Midbrain (tissue), 1 donor: ENCODE results near the gene PLXNA4.

Source experiments
- DNase-seq: peaks from one replicate; lab custom pipeline; 2025; lab: John Stamatoyannopoulos, UW

Gene PLXNA4

DNA sequence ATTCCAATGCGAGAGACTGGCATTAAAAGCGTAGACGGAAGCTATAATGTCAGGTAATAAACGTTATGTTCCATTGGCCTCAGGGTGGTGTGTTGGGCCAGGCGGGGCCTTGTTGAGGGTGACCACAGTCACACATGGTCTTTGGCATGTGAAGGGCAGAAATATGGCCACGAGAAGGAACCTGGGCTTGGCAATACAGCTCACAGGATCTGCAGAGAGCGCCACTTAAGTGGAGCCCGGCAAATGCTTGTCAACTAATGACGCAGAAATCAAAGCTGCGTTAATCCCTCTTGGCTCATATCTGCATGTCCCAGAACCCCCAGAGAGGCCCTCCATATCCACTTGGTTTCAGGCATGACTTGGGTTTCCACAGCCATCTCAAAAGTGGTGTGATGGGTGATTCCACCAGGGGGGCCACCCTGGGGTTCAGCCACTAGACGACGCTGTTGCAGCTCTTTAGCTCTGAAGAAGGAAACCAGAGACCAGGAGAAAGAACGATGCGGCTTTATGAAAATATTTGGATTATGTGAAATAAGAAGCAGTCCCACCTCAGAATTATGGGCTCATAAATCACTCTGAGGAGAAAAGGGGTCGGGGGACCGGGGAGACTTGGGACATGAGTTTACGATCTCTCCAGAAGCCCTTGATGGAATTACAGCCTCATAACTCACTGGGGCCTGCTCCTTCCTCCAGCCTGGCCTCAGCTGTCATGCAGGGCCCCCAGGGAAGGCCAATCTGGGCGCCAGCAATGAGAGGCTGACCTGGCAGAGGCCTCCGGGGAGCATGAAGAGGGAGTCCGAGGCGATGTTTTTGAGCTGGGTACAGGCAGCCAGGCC lies 462.5 kb downstream of the PLXNA4 start:
- DNase-seq: no peak

- no peak for DNase-seq
Observed at GRCh38 chr7:132112657-132113056, 463.6 kb downstream of the PLXNA4 start.

- no peak for DNase-seq
Observed at GRCh38 chr7:132112106-132112505, 464.2 kb downstream of the PLXNA4 start.

- DNase-seq: no peak
Observed at GRCh38 chr7:132110692-132111091, 465.6 kb downstream of the PLXNA4 start.

GRCh38 chr7:132109769-132110168 lies 466.5 kb downstream of the PLXNA4 start:
- no peak for DNase-seq

- no peak for DNase-seq
Observed at GRCh38 chr7:132108563-132108962, 467.7 kb downstream of the PLXNA4 start.

- DNase-seq: no peak
Observed at GRCh38 chr7:132106491-132106890, 469.8 kb downstream of the PLXNA4 start.

- no peak for DNase-seq
Observed at GRCh38 chr7:132105096-132105495, 471.2 kb downstream of the PLXNA4 start.

DNA sequence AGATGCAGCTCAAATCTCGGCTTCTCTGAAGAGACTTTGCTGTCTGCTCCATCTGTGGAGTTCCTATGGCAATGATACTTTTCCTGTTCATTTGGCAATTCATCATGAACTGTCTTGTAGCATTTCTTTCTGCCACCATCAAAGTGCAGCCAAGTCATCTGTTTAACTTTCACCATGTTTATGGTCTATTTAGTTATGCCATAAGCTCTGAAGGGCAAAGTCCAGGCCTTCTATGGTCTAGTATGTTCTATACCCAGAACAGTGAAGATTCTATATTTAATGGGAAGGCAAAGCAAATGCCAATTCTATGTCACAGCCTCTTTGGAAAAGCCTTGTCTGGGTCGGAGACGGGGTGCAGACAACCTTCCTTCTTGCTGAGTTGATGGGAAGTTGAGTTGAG lies 472.6 kb downstream of the PLXNA4 start:
- no peak for DNase-seq

- DNase-seq: no peak
Observed at GRCh38 chr7:132102942-132103341, 473.3 kb downstream of the PLXNA4 start.

DNA sequence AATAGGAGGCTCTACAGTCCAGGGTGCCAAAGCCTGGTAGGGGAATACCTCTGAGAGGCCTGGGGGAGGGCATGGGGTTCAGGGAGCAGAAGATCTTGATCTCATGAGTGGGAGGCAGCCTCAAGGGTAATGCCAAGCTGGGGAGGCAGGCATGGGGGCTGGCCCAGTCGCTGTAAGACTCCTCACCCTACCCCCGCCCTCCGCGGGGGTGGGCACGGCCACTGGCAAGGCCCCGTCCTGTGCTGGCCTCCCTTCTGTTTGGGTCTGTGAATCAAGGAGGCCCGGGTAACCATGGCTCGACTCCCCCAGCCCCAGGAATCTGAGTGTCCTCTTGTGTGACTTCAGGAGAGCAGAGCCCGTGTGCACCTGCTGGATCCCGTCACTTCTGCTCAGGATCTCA lies 473.9 kb downstream of the PLXNA4 start:
- DNase-seq: no peak

DNA sequence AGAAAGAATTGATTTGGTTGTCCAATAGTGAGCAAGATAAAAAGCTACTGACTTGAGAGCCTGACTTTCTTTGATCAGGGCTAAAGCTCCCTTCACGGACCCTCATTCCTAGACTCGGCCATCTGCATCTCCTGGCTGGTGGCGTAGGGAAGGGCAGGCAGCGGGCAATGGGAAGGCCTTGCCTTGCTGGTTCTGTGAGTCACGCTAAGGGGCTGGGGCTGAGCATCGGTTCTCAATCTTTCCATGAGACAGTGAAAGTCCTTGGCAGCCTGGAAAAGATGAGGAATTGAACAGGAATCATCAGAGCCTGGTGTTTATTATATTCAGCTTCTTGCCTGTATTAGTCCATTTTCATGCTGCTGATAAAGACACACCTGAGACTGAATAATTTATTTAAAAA lies 475.3 kb downstream of the PLXNA4 start:
- no peak for DNase-seq

DNA sequence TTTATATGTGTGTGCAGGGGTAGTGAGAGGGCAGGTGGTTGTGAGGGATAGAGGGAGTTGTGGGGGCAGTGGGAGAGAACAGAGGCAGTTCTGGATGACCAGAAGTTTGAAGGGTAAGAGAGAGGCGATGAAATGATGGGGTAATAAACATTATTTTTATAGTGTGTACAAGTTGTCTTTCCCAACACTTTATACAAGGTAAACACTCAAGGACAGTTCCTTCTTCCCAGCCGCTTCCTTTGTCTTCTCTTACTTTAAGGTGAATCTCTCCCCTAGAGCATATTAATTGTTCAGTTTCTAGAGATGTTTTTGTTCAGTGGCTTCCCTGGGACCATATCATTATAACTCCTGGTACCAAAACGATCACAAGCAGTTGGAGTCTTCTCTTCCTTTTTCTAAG lies 475.8 kb downstream of the PLXNA4 start:
- DNase-seq: no peak

- DNase-seq: no peak
Observed at GRCh38 chr7:132099163-132099562, 477.1 kb downstream of the PLXNA4 start.

DNA sequence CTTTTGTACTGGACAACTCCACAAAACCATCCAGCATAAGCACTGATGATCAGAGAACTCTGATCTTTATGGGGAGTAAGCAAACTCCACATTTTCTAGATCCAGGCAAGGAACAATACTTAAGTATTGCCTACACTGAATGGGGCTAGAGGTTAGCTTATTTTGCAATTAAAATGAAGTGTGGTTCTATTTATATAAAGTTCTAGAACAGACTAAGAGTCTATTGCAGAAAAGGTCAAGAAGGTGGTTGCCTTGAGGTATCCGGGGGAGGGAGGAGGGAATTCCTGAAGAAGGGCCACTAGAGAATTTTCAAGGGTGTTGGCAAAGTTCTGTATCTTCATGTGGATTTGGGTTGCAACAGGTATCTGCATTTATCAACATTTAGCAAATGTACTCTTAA lies 477.9 kb downstream of the PLXNA4 start:
- no peak for DNase-seq

- DNase-seq: no peak
Observed at GRCh38 chr7:132097550-132098134, 478.6 kb downstream of the PLXNA4 start.

DNA sequence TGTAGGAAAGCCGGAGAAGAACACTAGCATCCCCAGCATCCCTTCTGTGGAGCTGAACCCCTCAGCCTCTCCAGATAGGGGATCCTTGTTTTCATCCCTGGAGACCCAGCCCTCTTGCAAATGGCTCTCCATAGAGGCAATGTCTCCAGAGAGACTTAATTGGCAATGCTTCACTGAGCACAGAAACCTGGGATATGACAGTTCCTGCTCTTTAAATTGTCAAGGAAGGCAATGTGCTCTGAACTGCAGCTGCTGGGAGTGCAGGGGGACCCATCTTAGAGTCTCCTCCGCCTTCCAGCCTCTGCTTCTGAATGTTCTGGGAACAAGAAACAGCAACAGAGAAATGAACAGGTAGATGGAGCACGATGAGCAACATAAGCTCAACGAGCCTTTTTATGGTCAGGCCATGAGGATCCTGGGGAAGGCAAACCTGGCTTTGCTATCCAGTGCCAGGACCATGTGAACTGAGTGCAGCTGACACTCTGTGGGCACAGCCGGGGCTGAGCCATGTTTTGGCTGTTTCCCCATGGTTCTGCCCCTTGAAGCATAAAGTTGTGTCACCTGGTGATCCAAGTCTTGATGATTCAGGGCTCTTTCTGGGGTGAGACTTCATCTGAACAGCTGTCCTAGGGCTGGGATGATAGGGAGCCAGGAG lies 481.0 kb downstream of the PLXNA4 start:
- DNase-seq: no peak

- no peak for DNase-seq
Observed at GRCh38 chr7:132092106-132092505, 484.2 kb downstream of the PLXNA4 start.

DNA sequence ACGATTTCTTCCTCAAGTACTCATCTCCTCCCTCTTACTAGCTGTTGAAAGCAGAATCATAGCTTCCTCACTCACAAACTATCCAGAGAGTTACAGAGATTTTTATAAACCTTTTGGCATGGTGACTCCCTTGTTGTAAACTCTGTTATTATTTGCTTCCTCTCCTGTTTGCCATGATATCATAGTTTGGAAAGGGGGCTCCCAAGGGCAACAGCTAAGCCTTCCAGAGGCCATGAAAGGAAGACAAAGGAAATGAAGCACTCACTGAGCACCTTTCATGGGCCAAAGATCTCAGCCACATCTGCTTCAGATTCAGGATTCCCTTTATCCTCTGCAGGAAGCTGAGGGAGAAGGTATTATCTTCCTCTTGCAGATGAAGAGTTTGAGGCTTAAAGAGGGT lies 484.6 kb downstream of the PLXNA4 start:
- DNase-seq: no peak

GRCh38 chr7:132090444-132090843 lies 485.8 kb downstream of the PLXNA4 start:
- DNase-seq: no peak

- no peak for DNase-seq
Observed at GRCh38 chr7:132089356-132089755, 486.9 kb downstream of the PLXNA4 start.

DNA sequence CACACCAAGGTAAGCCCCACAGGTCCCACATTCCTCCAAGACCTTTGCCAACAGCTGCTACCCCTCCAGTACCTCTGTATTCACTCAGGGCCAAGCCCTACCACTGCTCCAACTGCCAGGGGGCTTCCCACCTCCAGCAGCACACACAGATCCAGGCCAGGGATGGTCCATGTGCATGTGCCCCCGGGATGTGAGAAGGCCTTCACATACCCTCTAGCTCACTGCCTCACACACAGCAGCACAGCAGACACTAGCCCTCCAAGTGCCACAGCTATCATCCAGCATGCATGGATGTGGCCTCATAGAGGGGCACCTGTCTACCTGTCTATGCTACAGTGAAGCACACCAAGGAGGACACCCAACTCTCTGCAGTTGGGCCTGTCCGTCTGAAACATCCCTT lies 488.8 kb downstream of the PLXNA4 start:
- DNase-seq: no peak

DNA sequence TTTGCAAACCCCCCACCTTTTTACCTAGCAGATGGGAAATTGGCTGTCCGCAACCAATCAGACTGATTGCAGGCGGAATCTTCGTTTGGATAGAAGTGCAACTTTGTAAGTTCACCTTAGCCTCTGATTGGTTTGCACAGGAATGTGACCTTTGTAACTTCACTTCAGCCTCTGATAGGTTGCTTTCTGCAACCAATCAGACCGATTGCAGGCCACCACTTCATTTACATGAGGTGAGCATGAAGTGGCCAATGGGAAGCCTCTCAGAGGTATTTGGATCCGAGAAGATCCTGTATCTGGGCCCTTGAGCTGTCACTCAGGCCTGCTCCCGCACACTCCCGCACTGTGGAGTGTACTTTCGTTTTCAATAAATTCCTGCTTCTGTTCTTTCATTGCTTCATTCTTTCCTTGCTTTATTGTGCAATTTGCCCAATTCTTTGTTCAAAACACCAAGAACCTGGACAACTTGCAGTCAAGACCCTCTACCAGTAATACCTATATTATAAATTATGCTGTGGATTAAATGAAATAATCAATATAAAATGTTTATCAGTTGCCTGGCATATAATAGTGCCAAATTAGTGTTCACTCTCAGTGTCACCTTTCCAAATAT lies 491.4 kb downstream of the PLXNA4 start:
- DNase-seq: no peak
